Activated naive CD4-positive, alpha-beta T cell treated with anti-CD3 and anti-CD28 coated beads, Interleukin-2, amount 10 ng/mL, durations not matched to agents 7 days and 5 days (primary cell): Measurements from ENCODE around the gene IGF2BP3.
"Not testable (repeated sequence)": the region's sequence is repeated elsewhere in the genome, so short reads cannot be mapped to it uniquely, and the experiment has no call there.

Source experiments
- CTCF ChIA-PET: fragments of 350-600 bp; sonication (Branson Sonifier 250); formaldehyde crosslinking; loops from one replicate; lab custom pipeline; 2021; ENCODE audit warnings: antibody characterized with exemption; lab: Charles Lee
- DNase-seq: peaks from one replicate; pipeline ENCODE4 v3.0.0-alpha.2; 2020
- H3K27ac Mint-ChIP-seq: one replicate; pipeline ENCODE4 v1.8.0; 2021; ENCODE audit warnings: mild to moderate bottlenecking, moderate library complexity, mixed read lengths
- H3K27me3 Mint-ChIP-seq: one replicate; pipeline ENCODE4 v1.8.0; 2021; ENCODE audit warnings: mild to moderate bottlenecking, mixed read lengths
- H3K36me3 Mint-ChIP-seq: one replicate; pipeline ENCODE4 v1.8.0; 2021; ENCODE audit warnings: mixed read lengths
- H3K4me1 Mint-ChIP-seq: one replicate; pipeline ENCODE4 v1.8.0; 2021; ENCODE audit warnings: mixed read lengths
- H3K4me3 Mint-ChIP-seq: one replicate; pipeline ENCODE4 v1.8.0; 2021; ENCODE audit warnings: mild to moderate bottlenecking, moderate library complexity, mixed read lengths
- H3K9me3 Mint-ChIP-seq: one replicate; pipeline ENCODE4 v1.8.0; 2021; ENCODE audit warnings: mixed read lengths

The IGF2BP3 gene

DNA sequence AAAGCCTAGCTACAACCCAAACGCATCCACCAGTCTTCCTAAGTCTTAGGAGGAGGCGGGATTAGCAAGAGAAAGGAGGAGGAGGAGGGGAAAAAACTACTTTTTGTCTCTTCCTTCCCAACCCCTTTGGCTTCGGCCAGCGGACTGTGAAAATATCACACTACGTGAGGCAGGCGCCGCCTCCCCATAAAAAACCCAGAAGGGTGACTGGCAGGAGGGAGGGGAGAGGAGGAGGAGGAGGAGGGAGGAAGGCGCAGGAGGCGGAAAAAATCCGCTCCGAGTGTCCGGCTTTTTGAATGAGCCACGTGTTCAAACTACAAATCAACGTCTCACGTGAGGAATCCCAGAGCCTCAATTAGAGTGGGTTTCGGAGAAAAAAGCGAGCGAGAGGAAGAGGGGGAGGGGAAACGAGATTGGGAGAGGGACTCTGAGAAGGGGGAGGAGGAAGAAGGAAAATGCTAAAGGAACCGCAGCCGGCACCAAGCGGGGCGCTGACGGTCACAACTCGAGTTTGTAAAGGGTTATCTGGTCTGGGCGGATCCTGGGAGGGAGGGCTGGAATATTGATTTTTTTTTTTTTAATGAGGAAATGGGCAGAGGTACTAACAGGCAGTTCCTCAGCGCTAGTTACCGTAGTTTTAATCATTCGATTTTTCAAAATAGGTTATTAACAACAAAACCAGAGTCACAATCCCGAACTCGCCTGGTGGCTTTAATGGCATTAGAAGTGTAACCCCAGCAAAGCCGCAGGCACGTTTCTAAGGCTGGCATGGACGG, at the start of gene IGF2BP3:
Gene IGF2BP3 (minus strand): TSS at position 162 of the 776 bp plus-strand sequence. CDS start 381 bp downstream, outside the sequence.
- DNase-seq: peak; percentile 37
- Mint-ChIP-seq H3K27me3 (peaks cover 89% of the 10 kb centered on the region), H3K4me3 (peak within 1 kb of the TSS; percentile 72), H3K27ac (peak within 1 kb of the TSS; percentile 71), H3K9me3 (no peaks in the 10 kb centered on the region), H3K36me3 (peaks cover 4% of the 10 kb centered on the region), H3K4me1 (peaks cover 50% of the 10 kb centered on the region)
- CTCF ChIA-PET: interaction anchor here (1.2 kb wide), 1 partner anchor 113 kb away, joined by 4 read pairs; no protein-coding TSS in a partner anchor

DNA sequence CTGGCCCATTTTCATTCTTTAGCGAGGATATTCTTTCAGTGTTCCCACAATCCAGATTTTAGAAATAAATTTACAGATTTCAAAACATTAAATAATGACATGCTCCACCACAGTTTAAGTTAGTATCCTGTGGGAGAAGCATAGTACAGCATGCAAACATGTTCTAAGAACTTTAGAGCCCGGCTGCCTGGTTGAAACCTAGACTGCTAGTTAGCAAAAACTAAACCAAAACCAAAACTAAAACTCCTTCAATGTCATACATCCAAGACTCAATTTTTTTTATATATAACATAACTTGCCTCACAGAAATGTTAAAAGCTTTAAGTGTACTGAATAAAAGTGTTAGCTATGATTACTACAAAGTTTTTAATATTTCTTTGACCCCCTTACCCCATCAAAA, 44.5 kb upstream of the IGF2BP3 start:
- CTCF ChIA-PET: interaction anchor here (0.7 to 1.2 kb wide), 2 partner anchors 67 to 157 kb away, joined by 3 to 4 read pairs; no protein-coding TSS in a partner anchor
- peaks cover 68% of the 10 kb centered on the region for H3K36me3 Mint-ChIP-seq
- DNase-seq: no peak
- no peaks in the 10 kb centered on the region for H3K27me3 Mint-ChIP-seq
- H3K27ac Mint-ChIP-seq: peak overlapping the region; percentile 77
- no peak overlapping the region for H3K4me3 Mint-ChIP-seq
- peaks cover 4% of the 10 kb centered on the region for H3K9me3 Mint-ChIP-seq
- H3K4me1 Mint-ChIP-seq: peaks cover 20% of the 10 kb centered on the region

DNA sequence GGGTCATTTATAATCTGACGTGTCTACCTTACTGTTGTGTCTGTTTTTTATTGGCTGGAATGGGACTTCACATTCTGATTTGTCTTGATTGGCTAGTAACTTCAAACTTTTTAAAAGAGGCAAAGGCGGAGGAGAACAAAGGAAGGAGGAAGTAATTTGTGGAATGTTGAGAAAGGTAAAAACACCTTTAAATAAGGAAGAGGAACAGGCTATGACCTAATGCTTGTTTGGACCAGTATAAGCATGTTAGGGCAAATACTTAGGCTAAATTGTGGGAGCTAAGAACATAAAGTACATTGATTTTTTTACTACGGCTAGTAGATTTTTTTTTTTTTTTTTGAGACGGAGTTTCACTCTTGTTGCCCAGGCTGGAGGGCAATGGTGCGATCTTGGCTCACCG, 43.5 kb upstream of the IGF2BP3 start:
- H3K27me3 Mint-ChIP-seq, H3K4me3 Mint-ChIP-seq, H3K27ac Mint-ChIP-seq, H3K9me3 Mint-ChIP-seq, DNase-seq: not testable (repeated sequence)
- Mint-ChIP-seq H3K4me1 (peaks cover 20% of the 10 kb centered on the region), H3K36me3 (peaks cover 67% of the 10 kb centered on the region)
- CTCF ChIA-PET: interaction anchor here (0.8 to 1.2 kb wide), 2 partner anchors 9 to 156 kb away, joined by 4 read pairs; no protein-coding TSS in a partner anchor

DNA sequence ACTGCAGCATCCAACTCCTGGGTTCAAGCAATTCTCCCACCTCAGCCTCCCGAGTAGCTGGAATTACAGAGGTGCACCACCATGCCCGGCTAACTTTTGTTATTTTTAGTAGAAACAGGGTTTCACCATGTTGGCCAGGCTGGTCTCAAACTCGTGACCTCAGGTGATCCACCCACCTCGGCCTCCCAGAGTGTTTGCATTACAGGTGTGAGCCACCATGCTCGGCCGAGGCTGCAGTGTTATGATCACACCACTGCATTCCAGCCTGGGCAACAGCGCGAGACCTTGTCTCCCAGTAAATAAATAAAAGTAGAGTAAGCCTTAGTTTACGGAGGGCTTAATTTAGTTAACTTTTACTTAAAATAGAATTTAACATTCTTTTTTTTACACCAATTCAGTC, 23.7 kb upstream of the IGF2BP3 start:
- Mint-ChIP-seq H3K9me3 (no peaks in the 10 kb centered on the region), H3K27ac (no peak overlapping the region), H3K4me1 (peaks cover 11% of the 10 kb centered on the region), H3K27me3 (no peaks in the 10 kb centered on the region), H3K36me3 (peaks cover 5% of the 10 kb centered on the region), H3K4me3 (no peak overlapping the region)
- DNase-seq: no peak
- CTCF ChIA-PET: no interaction called here

DNA sequence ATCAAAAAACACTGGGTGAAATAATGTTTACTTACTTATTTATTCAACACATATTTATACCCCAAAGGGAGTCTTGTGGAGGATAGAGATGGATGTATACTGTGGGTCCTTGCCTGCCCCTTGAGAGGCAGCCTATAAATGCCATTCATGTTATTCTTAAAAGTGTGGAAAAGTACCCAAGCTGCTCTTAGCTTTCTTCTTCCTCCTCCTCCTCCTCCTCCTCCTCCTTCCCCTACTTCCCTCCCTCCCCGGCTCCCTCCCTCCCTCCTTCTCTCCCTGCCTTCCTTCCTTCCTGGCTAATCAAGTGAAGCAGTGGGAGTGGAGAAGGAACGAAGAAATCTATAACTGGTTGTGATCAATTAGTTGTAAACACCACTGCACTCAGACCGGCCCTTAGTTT, 21.2 kb upstream of the IGF2BP3 start:
- Mint-ChIP-seq H3K36me3 (peaks cover 2% of the 10 kb centered on the region), H3K27me3 (no peaks in the 10 kb centered on the region), H3K9me3 (no peaks in the 10 kb centered on the region), H3K4me1 (peaks cover 11% of the 10 kb centered on the region), H3K27ac (no peak overlapping the region), H3K4me3 (peak overlapping the region; percentile 76)
- DNase-seq: no peak
- CTCF ChIA-PET: no interaction called here

DNA sequence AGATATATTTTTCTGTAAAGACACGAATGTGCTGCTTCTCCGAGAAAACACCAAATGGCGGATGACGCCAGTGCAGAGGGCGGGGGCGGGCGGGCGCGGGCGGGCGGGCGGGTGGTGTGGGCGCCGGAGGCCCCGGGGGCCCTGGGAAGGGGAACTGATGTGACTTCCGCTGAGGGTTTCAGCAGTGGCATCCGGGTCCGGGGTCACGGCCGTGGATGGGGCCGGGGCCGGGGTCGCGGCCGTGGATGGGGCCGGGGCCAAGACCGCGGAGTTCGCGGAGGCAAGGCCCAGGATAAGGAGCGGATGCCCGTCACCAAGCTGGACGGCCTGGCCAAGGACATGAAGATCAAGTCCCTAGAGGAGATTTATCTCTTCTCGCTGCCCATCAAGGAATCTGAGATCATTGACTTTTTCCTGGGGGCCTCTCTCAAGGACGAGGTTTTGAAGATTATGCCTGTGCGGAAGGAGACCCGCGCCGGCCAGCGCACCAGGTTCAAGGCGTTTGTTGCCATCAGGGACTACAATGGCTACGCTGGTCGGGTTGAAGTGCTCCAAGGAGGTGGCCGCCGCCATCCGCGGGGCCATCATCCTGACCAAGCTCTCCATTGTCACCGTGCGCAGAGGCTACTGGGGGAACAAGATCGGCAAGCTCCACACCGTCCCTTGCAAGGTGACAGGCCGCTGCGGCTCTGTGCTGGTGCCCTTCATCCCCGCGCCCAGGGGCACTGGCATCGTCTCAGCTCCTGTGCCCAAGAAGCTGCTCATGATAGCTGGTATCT, 20.3 kb upstream of the IGF2BP3 start:
- Mint-ChIP-seq H3K27ac (peak overlapping the region; percentile 85), H3K4me3 (peak overlapping the region; percentile 76), H3K4me1 (peaks cover 11% of the 10 kb centered on the region), H3K36me3 (peaks cover 2% of the 10 kb centered on the region), H3K27me3 (no peaks in the 10 kb centered on the region), H3K9me3 (no peaks in the 10 kb centered on the region)
- CTCF ChIA-PET: no interaction called here
- DNase-seq: peak; percentile 65

DNA sequence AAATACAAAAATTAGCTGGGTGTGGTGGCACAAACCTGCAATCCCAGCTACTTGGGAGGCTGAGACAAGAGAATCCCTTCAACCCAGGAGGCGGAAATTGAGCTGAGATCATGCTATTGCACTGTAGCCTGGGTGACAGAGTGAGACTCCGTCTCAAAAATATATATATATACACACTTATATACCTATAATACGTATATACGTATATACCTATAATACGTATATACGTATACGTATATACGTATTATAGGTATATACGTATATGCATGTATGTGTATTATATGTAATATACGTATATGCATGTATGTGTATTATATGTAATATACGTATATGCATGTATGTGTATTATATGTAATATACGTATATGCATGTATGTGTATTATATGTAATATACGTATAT, 18.4 kb upstream of the IGF2BP3 start:
- H3K9me3 Mint-ChIP-seq, H3K4me3 Mint-ChIP-seq, DNase-seq, H3K36me3 Mint-ChIP-seq, H3K27me3 Mint-ChIP-seq, CTCF ChIA-PET, H3K27ac Mint-ChIP-seq: not testable (repeated sequence)
- peaks cover 11% of the 10 kb centered on the region for H3K4me1 Mint-ChIP-seq

DNA sequence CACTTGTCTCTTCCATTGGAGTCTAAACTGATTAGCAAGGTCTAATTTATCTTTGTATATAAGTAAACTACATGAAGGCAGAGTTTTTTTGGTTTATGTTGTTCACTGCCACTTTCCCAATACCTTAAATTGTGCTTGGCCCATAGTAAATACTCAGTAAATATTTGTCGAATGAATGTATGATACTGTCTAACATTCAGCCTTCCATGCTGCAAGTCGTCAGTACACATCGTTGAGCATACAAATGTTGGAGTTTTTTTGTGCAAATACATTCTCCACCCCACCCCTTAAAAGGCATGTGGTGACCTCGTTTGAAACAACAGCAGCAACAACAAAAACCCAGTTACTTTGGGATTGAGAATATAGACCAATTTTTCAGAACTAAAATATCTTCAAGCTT, 17.4 kb upstream of the IGF2BP3 start:
- DNase-seq: no peak

DNA sequence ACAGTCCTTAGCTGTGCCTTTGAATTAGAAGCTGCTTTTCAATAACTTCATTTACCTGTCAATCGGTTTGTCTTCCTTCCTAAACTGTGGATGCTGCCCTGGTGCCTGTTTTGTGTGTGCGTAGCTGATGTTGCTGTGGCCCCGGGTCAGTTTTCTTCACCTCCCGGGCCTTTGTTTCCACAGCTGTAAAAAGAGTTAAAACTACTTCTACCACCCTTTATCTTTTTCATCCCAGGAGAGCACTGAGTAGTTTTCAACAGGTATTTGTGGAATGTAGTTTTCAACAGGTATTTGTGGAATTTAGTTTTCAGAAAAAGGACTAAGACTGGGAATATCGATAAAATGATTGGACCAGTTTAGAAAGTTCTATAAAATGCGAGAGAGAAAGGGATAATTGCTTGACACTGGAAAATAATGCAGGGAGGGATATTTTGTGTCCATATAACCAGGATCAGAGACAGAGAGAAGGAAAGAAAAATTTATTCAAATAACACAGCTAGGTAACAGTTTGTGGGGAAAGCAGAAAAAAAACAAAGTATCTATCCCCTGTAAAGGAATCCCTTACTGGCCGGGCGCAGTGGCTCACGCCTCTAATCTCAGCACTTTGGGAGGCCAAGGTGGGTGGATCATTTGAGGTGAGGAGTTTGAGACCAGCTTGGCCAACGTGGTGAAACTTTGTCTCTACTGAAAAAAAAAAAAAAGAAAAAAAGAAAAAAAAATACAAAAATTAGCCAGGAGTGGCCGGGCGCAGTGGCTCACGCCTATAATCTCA, 15.9 kb upstream of the IGF2BP3 start:
- peaks cover 19% of the 10 kb centered on the region for H3K27me3 Mint-ChIP-seq
- no peak for DNase-seq
- H3K4me1 Mint-ChIP-seq: peaks cover 9% of the 10 kb centered on the region
- CTCF ChIA-PET: no interaction called here
- H3K27ac Mint-ChIP-seq: no peak overlapping the region
- H3K4me3 Mint-ChIP-seq: no peak overlapping the region
- no peaks in the 10 kb centered on the region for H3K9me3 Mint-ChIP-seq
- H3K36me3 Mint-ChIP-seq: peaks cover 2% of the 10 kb centered on the region

More for the DNA sequence above, 17.4 kb upstream of the IGF2BP3 start:
- CTCF ChIA-PET: no interaction called here
- Mint-ChIP-seq H3K36me3 (peaks cover 2% of the 10 kb centered on the region), H3K27me3 (peaks cover 9% of the 10 kb centered on the region), H3K4me1 (peaks cover 11% of the 10 kb centered on the region), H3K9me3 (no peaks in the 10 kb centered on the region), H3K4me3 (no peak overlapping the region), H3K27ac (no peak overlapping the region)

DNA sequence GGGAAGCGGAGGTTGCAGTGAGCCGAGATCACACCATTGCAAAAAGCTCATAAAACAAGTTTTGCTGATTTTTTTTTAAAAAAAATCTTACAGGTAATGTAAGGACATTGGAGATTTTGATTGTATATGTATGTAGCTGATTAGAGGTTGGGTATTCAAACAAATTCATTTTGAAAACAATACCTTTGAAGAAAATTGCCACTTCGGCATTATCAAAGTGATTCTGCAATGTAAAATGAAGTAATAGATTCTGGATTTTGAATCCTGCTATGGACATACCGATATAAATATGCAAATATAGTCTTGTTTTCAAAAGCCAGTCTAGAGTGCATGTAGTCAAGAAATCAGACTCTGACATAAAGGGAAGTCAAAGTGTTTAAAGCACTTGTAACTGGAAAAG, 12.4 kb upstream of the IGF2BP3 start:
- H3K36me3 Mint-ChIP-seq: no peaks in the 10 kb centered on the region
- CTCF ChIA-PET: no interaction called here
- peaks cover 40% of the 10 kb centered on the region for H3K27me3 Mint-ChIP-seq
- H3K9me3 Mint-ChIP-seq: no peaks in the 10 kb centered on the region
- H3K4me1 Mint-ChIP-seq: no peaks in the 10 kb centered on the region
- H3K4me3 Mint-ChIP-seq: no peak overlapping the region
- no peak overlapping the region for H3K27ac Mint-ChIP-seq
- DNase-seq: no peak

DNA sequence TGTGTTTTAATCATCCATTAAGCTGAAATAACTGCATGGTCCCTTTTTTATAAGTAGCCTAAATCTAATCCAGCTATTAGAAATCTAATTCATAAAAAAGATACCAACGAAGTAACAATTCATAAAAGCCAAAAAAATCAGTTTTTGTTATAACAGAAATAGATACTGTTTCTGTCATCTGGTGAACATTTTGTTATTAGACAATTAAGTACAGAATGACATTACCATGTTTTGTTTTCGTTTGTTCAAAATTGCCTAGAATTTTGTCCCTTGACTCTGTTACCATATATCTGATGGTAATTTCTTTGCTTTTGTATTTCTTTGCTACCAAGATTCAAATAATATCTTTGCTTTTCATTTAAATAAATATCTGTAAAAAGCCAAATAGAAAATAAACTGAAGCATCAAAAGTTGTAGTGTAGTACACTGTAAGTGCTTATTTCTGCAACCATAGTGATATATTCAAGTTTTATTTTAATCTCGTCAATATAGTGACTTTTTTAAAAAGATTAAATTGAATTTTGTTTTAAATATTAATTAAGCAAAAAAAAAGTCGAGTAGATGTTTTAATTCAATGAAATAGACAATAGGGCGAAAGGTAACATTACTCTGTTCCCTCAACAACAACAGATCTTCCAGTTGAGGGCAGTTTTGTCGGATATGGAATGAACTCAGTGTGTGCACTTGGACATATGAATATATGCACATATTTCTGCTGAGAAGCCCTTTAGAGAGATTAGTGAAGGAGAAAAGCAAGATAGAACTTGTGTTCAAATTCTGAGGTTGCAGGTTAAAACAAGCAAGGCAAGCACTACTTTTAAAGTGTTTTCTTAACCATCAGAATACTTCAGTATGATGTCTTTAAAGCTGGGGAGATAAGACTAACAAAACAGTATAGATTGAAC, 7.9 kb upstream of the IGF2BP3 start:
- Mint-ChIP-seq H3K27ac (no peak overlapping the region), H3K27me3 (peaks cover 68% of the 10 kb centered on the region)
- CTCF ChIA-PET: interaction anchor here (1.4 kb wide), 1 partner anchor 120 kb away, joined by 3 read pairs; no protein-coding TSS in a partner anchor

DNA sequence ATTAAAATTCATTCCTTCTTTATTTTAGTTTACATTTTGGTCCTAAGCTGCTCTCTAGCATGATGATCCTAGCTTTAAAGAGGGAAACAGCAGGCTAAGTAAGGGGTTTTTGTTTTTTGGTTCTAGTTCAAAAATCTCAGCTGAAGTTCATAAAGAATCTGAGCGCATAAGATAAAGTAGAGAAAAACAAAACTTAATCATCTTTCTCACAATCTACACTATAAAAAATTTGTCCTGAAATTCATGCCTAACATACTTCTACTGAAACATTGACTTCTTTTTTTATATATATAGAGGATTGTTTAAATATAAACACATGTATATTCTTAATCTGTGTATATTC, 6.8 kb upstream of the IGF2BP3 start:
- H3K4me3 Mint-ChIP-seq: no peak overlapping the region
- DNase-seq: no peak
- peaks cover 2% of the 10 kb centered on the region for H3K36me3 Mint-ChIP-seq
- H3K27me3 Mint-ChIP-seq: peaks cover 73% of the 10 kb centered on the region
- CTCF ChIA-PET: no interaction called here
- no peaks in the 10 kb centered on the region for H3K9me3 Mint-ChIP-seq
- H3K4me1 Mint-ChIP-seq: peaks cover 14% of the 10 kb centered on the region
- no peak overlapping the region for H3K27ac Mint-ChIP-seq

More for the DNA sequence above, 7.9 kb upstream of the IGF2BP3 start:
- Mint-ChIP-seq H3K36me3 (no peaks in the 10 kb centered on the region), H3K4me1 (peaks cover 12% of the 10 kb centered on the region), H3K4me3 (no peak overlapping the region), H3K9me3 (no peaks in the 10 kb centered on the region)
- no peak for DNase-seq
